ENCODE data around the gene FHIP1A.

The FHIP1A gene

DNA sequence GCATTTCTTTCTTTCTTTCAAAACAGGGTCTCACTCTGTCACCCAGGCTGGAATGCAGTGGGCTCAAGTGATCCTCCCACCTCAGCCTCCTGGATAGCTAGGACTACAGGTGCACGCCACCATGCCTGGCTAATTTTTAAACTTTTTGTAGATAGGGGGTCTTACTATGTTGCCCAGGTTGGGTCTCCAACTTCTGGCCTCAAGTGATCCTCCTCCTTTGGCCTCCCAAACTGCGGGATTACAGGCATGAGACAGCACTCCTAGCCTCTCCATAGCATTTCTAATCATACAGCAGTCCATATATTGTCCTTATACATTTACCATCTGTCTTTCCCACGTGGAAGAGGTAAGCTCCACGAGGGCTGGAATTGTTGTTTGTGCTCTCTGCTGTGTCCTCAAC, 2.0 kb upstream of the FHIP1A start:
- no peak for TF ChIP-seq CTCF (IDR thresholded peaks at IDR 0.05; ENCODE audit: low read depth, low read length, missing control alignments)
- no peak overlapping the region for H3K4me3 ChIP-seq (replicated peaks; ENCODE audit: low read depth, low read length)
- DNase-seq (ENCODE audit: extremely low read depth, low read depth) = no peak

DNA sequence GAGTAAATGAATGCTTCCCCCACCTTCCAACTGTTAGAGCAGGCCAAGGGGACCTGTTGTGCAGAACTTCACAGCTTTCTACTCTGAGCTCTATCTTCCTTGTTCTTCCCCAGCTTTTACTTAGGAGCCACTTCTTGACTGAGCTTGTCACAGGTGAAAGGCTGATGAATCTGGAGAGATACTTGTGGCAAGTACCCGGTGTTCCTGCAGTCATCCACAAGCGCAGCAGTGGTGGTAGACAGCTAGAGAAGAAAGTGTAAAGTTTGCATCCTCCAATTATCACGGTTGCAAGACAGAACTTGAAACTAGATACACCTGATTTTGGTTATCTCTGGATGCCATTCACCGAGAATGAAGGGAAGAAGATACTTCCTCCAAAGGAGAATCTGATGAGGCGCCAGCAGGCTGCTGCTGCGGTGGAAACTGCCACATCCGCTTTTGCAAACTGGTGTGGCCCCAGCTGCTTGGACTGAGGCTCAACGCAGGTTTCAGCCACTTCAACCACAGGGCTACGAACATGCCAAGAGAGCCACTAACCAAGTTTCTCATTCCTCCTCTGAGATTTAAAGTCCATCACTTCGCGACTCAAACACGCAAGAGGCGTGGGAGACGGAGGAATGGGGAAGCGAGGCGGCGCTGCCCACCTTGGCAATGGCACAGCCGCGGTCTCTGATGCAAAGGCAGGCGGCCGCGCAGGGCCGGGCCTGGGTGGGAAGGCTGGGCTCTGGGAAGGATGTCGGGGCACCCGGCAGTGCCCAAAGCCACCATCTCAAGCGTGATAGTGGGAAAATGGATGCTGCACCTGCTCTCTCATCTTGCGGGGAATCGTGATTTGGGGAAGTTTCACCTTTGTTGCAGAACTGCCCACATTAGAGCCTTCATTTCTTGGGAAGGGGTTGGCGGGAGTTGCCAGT, 1.3 kb upstream of the FHIP1A start:
- no peak for DNase-seq (ENCODE audit: extremely low read depth, low read depth)
- peak overlapping the region; percentile 53 for H3K4me3 ChIP-seq (replicated peaks; ENCODE audit: low read depth, low read length)

DNA sequence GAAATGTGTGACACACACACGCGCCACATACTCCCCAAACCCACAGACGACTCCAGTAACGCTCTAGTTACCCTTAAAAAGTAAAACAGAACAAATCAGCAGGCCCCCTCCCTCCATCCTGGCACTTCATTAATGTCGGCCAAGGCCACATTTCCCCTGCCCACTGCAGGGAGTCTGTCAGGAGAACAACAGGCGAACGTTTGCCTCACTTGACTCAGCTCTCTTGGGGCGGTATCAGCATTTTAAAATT, 671 bp upstream of the FHIP1A start:
- DNase-seq (ENCODE audit: extremely low read depth, low read depth) = no peak
- peak overlapping the region; percentile 53 for H3K4me3 ChIP-seq (replicated peaks; ENCODE audit: low read depth, low read length)
- TF ChIP-seq CTCF (IDR thresholded peaks at IDR 0.05; ENCODE audit: low read depth, low read length, missing control alignments) = no peak

More for the DNA sequence above, 1.3 kb upstream of the FHIP1A start:
- TF ChIP-seq CTCF (IDR thresholded peaks at IDR 0.05; ENCODE audit: low read depth, low read length, missing control alignments) = no peak

DNA sequence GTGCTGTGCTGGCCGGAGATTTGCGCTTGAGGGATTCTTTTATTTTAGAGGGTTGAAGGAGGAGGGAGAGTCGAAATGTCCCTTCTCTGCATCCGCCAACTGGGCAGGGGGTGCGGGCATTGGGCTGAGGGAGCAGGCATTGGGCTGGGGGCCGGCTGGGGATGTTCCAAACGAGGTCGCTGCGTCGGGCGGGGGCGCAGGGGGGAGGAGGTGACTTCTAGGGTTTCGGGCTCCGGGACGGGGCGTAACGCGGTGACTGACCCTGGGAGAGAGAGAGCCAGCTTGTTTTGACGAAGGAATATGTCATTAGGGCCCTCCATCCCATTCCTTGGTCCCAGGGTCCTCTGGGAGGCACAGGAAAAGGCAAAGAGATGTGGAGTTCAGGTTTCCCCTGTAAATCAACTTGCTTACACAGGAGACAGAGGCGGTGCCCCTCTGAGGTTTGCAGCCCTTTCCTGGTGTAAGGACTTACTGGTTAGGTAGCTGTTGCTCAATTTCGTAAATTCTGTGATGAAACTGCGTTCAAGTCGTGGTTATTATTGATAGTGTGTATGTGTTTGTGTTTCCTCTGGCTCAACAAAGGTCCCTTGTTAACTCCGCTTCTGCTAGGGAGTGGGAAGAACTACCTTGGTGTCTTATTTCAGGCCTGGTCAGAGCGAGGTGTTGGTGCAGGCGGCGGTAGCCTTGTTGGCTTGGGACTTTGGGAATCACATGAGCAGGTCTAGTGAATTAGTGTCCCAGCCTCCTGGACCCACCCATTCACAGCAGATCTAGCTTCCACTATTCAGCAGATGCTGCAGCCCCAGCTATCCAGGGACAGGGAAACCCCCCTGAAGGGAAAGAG, 716 bp downstream of the FHIP1A start:
- H3K4me3 ChIP-seq (replicated peaks; ENCODE audit: low read depth, low read length) = peak overlapping the region; percentile 53
- no peak for TF ChIP-seq CTCF (IDR thresholded peaks at IDR 0.05; ENCODE audit: low read depth, low read length, missing control alignments)
- no peak for DNase-seq (ENCODE audit: extremely low read depth, low read depth)

DNA sequence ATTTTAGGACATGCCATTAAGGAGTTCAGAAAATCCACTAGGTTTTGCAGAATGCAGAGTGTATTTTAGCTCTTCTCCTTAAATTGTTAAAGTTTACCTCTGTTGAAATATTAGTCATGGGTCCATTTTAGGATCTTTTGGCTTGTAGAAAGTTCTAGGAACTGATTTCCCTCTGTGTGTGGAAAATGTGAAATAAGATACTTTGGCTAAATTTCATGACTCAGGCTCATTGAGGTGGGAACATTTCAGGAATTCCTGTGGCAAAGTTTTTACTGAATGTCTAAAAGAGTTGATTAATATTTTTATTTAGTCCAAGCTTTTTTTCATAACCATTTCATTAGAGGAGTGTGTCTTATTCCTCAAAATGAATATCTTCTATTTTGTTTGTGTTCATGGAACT, 7.0 kb downstream of the FHIP1A start:
- TF ChIP-seq CTCF (IDR thresholded peaks at IDR 0.05; ENCODE audit: low read depth, low read length, missing control alignments) = no peak
- DNase-seq (ENCODE audit: extremely low read depth, low read depth) = peak; percentile 21
- no peak overlapping the region for H3K4me3 ChIP-seq (replicated peaks; ENCODE audit: low read depth, low read length)

DNA sequence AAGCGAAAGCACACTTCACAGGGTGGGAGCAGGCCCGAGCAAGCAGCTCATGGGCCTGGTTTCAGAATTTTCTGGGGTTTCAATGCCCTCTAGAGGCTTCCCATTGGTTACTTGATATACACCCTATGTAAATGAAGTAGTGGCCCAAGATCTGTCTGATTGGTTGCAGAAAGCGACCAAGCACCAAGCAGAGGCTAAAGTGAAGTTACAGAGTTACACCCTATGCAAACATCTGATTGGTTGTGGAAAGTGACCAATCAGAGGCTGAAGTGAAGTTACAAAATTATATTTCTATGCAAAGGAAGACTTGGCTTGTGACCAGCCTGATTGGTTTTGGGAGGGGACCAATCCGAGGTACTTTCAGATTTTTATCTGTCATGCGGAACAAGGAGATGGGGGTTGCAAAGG, 8.2 kb downstream of the FHIP1A start:
- TF ChIP-seq CTCF (IDR thresholded peaks at IDR 0.05; ENCODE audit: low read depth, low read length, missing control alignments) = no peak
- H3K4me3 ChIP-seq (replicated peaks; ENCODE audit: low read depth, low read length) = no peak overlapping the region
- peak; percentile 7 for DNase-seq (ENCODE audit: extremely low read depth, low read depth)

Data from HFF-Myc (cell line).